DOHH2 (cell line): ENCODE results near the gene NPIPA1.

Experiments
- EZH2phosphoT487 ChIP-seq: fragments of 200-600 bp; sonication (generic); IDR thresholded peaks from 2 replicates; pipeline ENCODE4 v1.6.1; 2017; ENCODE audit warnings: borderline replicate concordance, mild to moderate bottlenecking, antibody characterized with exemption, low read length, moderate library complexity, mixed read lengths
- TF ChIP-seq, protein P1 (sequence below): fragments of 200-600 bp; sonication (generic); IDR thresholded peaks from one replicate; pipeline ENCODE4 v1.5.1; 2014; ENCODE audit warnings: antibody characterized with exemption, mild to moderate bottlenecking, low read depth, low read length; ENCODE audit not compliant: poor library complexity, severe bottlenecking

GRCh38 chr16:14957576-14958322, 20.5 kb downstream of the NPIPA1 start:
- TF ChIP-seq, protein P1, sequence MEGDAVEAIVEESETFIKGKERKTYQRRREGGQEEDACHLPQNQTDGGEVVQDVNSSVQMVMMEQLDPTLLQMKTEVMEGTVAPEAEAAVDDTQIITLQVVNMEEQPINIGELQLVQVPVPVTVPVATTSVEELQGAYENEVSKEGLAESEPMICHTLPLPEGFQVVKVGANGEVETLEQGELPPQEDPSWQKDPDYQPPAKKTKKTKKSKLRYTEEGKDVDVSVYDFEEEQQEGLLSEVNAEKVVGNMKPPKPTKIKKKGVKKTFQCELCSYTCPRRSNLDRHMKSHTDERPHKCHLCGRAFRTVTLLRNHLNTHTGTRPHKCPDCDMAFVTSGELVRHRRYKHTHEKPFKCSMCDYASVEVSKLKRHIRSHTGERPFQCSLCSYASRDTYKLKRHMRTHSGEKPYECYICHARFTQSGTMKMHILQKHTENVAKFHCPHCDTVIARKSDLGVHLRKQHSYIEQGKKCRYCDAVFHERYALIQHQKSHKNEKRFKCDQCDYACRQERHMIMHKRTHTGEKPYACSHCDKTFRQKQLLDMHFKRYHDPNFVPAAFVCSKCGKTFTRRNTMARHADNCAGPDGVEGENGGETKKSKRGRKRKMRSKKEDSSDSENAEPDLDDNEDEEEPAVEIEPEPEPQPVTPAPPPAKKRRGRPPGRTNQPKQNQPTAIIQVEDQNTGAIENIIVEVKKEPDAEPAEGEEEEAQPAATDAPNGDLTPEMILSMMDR: no peak
- no peak for TF ChIP-seq EZH2phosphoT487
